ENCODE measurements around the gene ARHGAP26.

GRCh38 chr5:143025971-143026370 is 255.8 kb downstream of the ARHGAP26 start:
- TF ChIP-seq, protein P1, sequence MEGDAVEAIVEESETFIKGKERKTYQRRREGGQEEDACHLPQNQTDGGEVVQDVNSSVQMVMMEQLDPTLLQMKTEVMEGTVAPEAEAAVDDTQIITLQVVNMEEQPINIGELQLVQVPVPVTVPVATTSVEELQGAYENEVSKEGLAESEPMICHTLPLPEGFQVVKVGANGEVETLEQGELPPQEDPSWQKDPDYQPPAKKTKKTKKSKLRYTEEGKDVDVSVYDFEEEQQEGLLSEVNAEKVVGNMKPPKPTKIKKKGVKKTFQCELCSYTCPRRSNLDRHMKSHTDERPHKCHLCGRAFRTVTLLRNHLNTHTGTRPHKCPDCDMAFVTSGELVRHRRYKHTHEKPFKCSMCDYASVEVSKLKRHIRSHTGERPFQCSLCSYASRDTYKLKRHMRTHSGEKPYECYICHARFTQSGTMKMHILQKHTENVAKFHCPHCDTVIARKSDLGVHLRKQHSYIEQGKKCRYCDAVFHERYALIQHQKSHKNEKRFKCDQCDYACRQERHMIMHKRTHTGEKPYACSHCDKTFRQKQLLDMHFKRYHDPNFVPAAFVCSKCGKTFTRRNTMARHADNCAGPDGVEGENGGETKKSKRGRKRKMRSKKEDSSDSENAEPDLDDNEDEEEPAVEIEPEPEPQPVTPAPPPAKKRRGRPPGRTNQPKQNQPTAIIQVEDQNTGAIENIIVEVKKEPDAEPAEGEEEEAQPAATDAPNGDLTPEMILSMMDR (IDR thresholded peaks at IDR 0.05; ENCODE audit: low read depth, low read length, poor library complexity, severe bottlenecking) = no peak
- TF ChIP-seq EZH2phosphoT487 (IDR thresholded peaks at IDR 0.05; ENCODE audit: borderline replicate concordance, low read length) = no peak

Measured in DOHH2 (cell line).